ENCODE results near the gene GBP7.

GBP7 gene

DNA sequence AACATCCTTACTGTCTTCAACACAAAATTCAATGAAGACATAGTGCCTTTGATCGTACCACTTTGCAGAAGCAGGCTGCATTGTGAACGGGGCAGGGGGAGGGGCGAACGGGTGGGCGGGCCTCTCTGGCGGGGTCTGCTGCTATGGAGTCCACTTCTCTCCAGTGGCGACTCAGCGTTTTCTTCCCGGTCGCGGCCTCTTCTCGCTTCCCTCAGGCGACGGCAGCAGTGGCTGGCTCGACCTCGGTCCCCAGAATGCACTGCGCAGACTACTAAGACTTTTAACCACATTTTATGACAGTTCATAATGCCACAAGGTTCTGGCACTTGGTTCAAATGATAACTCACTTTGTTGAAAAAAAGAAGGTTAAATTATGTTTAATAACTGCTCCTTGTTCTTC is 71.1 kb downstream of the GBP7 start:
- Histone ChIP-seq H3K27me3 (ENCODE audit: control insufficient read depth, low read length) (no peaks in the 10 kb centered on the region), H3K4me1 (ENCODE audit: control insufficient read depth, low read length) (no peaks in the 10 kb centered on the region), H3K4me3 (ENCODE audit: low read length) (no peak overlapping the region), H4K20me1 (ENCODE audit: control insufficient read depth, insufficient read depth, low read depth, low read length) (no peaks in the 10 kb centered on the region), H3K9me3 (ENCODE audit: control insufficient read depth, insufficient read depth, low read length) (no peaks in the 10 kb centered on the region), H3K4me2 (ENCODE audit: low read length) (no peak overlapping the region), H3K9me2 (replicated peaks; ENCODE audit: control insufficient read depth, low read length) (no peaks in the 10 kb centered on the region), H3K27ac (ENCODE audit: low read depth, low read length) (no peak overlapping the region), H3K79me2 (ENCODE audit: control insufficient read depth, low read length) (no peaks in the 10 kb centered on the region), H3K36me3 (ENCODE audit: control insufficient read depth, low read length) (no peaks in the 10 kb centered on the region), H3F3A (ENCODE audit: control insufficient read depth, insufficient read depth) (no peaks in the 10 kb centered on the region)
- no peak for TF ChIP-seq EZH2phosphoT487 (IDR thresholded peaks at IDR 0.05; ENCODE audit: borderline replicate concordance, low read length)
- TF ChIP-seq, protein P1, sequence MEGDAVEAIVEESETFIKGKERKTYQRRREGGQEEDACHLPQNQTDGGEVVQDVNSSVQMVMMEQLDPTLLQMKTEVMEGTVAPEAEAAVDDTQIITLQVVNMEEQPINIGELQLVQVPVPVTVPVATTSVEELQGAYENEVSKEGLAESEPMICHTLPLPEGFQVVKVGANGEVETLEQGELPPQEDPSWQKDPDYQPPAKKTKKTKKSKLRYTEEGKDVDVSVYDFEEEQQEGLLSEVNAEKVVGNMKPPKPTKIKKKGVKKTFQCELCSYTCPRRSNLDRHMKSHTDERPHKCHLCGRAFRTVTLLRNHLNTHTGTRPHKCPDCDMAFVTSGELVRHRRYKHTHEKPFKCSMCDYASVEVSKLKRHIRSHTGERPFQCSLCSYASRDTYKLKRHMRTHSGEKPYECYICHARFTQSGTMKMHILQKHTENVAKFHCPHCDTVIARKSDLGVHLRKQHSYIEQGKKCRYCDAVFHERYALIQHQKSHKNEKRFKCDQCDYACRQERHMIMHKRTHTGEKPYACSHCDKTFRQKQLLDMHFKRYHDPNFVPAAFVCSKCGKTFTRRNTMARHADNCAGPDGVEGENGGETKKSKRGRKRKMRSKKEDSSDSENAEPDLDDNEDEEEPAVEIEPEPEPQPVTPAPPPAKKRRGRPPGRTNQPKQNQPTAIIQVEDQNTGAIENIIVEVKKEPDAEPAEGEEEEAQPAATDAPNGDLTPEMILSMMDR (IDR thresholded peaks at IDR 0.05; ENCODE audit: low read depth, low read length, poor library complexity, severe bottlenecking), result no peak

DNA sequence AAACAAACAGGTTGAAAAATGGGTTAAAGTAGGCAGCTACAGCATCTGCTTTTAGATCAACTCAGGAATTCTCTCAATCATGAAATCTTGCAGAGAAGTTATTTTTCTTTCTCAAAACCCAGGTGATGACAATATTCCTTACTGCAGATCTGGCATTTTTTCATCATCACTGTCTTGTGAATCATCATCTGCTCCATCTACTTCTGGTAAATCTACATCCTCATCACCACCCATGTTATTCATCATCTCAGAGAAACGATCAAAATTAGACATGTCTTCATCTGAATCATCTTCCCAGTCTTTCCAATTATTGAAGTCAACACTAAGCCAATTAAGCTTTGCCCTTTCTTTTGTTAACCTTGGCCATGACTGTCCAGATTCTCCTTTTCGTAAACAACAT is 71.7 kb downstream of the GBP7 start:
- Histone ChIP-seq H3K79me2 (ENCODE audit: control insufficient read depth, low read length) (no peaks in the 10 kb centered on the region), H3K4me3 (ENCODE audit: low read length) (no peak overlapping the region), H3K27me3 (ENCODE audit: control insufficient read depth, low read length) (no peaks in the 10 kb centered on the region), H3K4me1 (ENCODE audit: control insufficient read depth, low read length) (no peaks in the 10 kb centered on the region), H4K20me1 (ENCODE audit: control insufficient read depth, insufficient read depth, low read depth, low read length) (no peaks in the 10 kb centered on the region), H3K4me2 (ENCODE audit: low read length) (no peak overlapping the region), H3K36me3 (ENCODE audit: control insufficient read depth, low read length) (no peaks in the 10 kb centered on the region), H3K27ac (ENCODE audit: low read depth, low read length) (no peak overlapping the region), H3K9me3 (ENCODE audit: control insufficient read depth, insufficient read depth, low read length) (no peaks in the 10 kb centered on the region), H3F3A (ENCODE audit: control insufficient read depth, insufficient read depth) (no peaks in the 10 kb centered on the region), H3K9me2 (replicated peaks; ENCODE audit: control insufficient read depth, low read length) (no peaks in the 10 kb centered on the region)
- TF ChIP-seq, protein P1 (IDR thresholded peaks at IDR 0.05; ENCODE audit: low read depth, low read length, poor library complexity, severe bottlenecking), result no peak
- TF ChIP-seq EZH2phosphoT487 (IDR thresholded peaks at IDR 0.05; ENCODE audit: borderline replicate concordance, low read length), result no peak

DNA sequence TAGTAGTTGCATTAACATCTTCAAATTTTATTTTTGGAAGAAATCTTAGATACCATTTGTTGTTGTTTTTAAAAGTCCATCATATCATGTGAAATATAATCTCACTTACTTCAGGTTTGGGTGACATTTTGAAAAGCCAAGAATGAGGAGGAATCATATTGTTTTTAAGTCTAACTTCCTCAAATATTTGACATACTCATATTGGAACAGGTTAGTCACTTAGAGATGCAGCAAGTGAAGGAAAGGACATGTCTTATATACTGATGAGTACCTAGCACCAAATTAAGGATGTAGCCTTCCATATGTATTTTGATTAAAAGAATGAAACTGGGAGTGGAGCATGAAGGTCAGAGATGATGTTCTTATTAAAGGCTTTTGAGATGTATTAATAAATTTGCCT is 73.8 kb downstream of the GBP7 start:
- no peaks in the 10 kb centered on the region for H3K9me3 ChIP-seq (ENCODE audit: control insufficient read depth, insufficient read depth, low read length)
- H3K36me3 ChIP-seq (ENCODE audit: control insufficient read depth, low read length), result no peaks in the 10 kb centered on the region

More for the DNA sequence above, 73.8 kb downstream of the GBP7 start:
- H3K27ac ChIP-seq (ENCODE audit: low read depth, low read length), result no peak overlapping the region
- H3K27me3 ChIP-seq (ENCODE audit: control insufficient read depth, low read length), result no peaks in the 10 kb centered on the region
- H3K79me2 ChIP-seq (ENCODE audit: control insufficient read depth, low read length), result no peaks in the 10 kb centered on the region
- no peak for TF ChIP-seq EZH2phosphoT487 (IDR thresholded peaks at IDR 0.05; ENCODE audit: borderline replicate concordance, low read length)
- TF ChIP-seq, protein P1 (IDR thresholded peaks at IDR 0.05; ENCODE audit: low read depth, low read length, poor library complexity, severe bottlenecking), result no peak
- H3K4me2 ChIP-seq (ENCODE audit: low read length), result no peak overlapping the region
- H4K20me1 ChIP-seq (ENCODE audit: control insufficient read depth, insufficient read depth, low read depth, low read length), result no peaks in the 10 kb centered on the region
- no peaks in the 10 kb centered on the region for H3K4me1 ChIP-seq (ENCODE audit: control insufficient read depth, low read length)
- no peaks in the 10 kb centered on the region for H3K9me2 ChIP-seq (replicated peaks; ENCODE audit: control insufficient read depth, low read length)
- H3F3A ChIP-seq (ENCODE audit: control insufficient read depth, insufficient read depth), result no peaks in the 10 kb centered on the region
- no peak overlapping the region for H3K4me3 ChIP-seq (ENCODE audit: low read length)
